Gastrocnemius medialis (tissue), 4 donors: ENCODE results near the gene EDC4. TPM values are rescaled to one million over a fixed set of nuclear protein-coding genes. Genes with fewer than 3 reads are reported as not detected.

Experiments
- ATAC-seq, 2 donors: fragments of 150-250 bp; one replicate each; pipeline ENCODE4 v1.9.1; 2016
- DNase-seq, 2 donors: peaks; one replicate each; pipeline ENCODE4 v3.0.0-alpha.2; 2019
- H3K27ac ChIP-seq, 4 donors: fragments of 200-600 bp; sonication (generic); 1 replicate in 1 of 4; 2 replicates in 3 of 4; pipeline ENCODE4 v1.5.1; 2016 to 2018; ENCODE audit warnings: mild to moderate bottlenecking in 2 of 4, moderate library complexity in 1 of 4
- H3K27me3 ChIP-seq, 3 donors: fragments of 200-600 bp; sonication (generic) in 2 of 3; 1 replicate in 1 of 3; 2 replicates in 2 of 3; pipeline versions ENCODE4 v1.5.1 to v1.6.0; 2016 to 2019; ENCODE audit warnings: mild to moderate bottlenecking in 1 of 3, moderate library complexity in 1 of 3
- H3K36me3 ChIP-seq, 2 donors: fragments of 200-600 bp; sonication (generic) in 1 of 2; one replicate each; pipeline ENCODE4 v1.5.1; 2017 to 2018
- H3K4me1 ChIP-seq, 2 donors: fragments of 200-600 bp; sonication (generic) in 1 of 2; one replicate each; pipeline ENCODE4 v1.5.1; 2016 to 2017; ENCODE audit warnings: mild to moderate bottlenecking in 2 of 2
- H3K4me3 ChIP-seq, 4 donors: fragments of 200-600 bp; sonication (generic) in 3 of 4; 1 replicate in 1 of 4; 2 replicates in 3 of 4; pipeline ENCODE4 v1.5.1; 2016 to 2019; ENCODE audit warnings: mild to moderate bottlenecking in 2 of 4
- H3K9me3 ChIP-seq, 3 donors: fragments of 200-600 bp; sonication (generic) in 2 of 3; 1 replicate in 1 of 3; 2 replicates in 2 of 3; pipeline ENCODE4 v1.5.1; 2016 to 2019
- POLR2A ChIP-seq, 2 donors: fragments of 450-650 bp; IDR thresholded peaks; one replicate each; pipeline ENCODE4 v1.6.1; 2017; ENCODE audit warnings: antibody characterized with exemption in 2 of 2, mild to moderate bottlenecking in 2 of 2, moderate library complexity in 2 of 2
- in situ Hi-C, 4 donors: fragments of 200-750 bp; cut with MboI; loops; one replicate each; pipeline versions ENCODE4 v1.15.0 to v1.8.0; 2017; ENCODE audit warnings: low sequenced_read_pairs in 4 of 4
- intact Hi-C: fragments of 100-400 bp; cut with DNase I; formaldehyde crosslinking; loops from one replicate; pipeline ENCODE4 v1.15.1; 2023; ENCODE audit warnings: low total_unique reads
- total RNA-seq, 4 donors: library from RNA; depleted of rRNA; stranded (reverse); fragments of >200 nt; gene quantifications; one replicate each; pipeline versions ENCODE4 v1.1.0 to v1.2.3, GENCODE V29; 2016
- TF ChIP-seq, protein P1 (sequence below), 5 experiments: fragments of 450-650 bp in 3 of 5; fragments of 200-600 bp in 2 of 5; sonication (generic) in 2 of 5; IDR thresholded peaks in 4 of 5; conservative IDR thresholded peaks in 1 of 5; 1 replicate in 4 of 5; 2 replicates in 1 of 5; pipeline ENCODE4 v1.5.1; 2016 to 2019; ENCODE audit warnings: antibody characterized with exemption in 5 of 5, mild to moderate bottlenecking in 3 of 5, moderate library complexity in 3 of 5

Gene EDC4
- total RNA-seq, 4 donors from 2014 or later, result 27.5 to 58.9 (median 48.5) TPM

DNA sequence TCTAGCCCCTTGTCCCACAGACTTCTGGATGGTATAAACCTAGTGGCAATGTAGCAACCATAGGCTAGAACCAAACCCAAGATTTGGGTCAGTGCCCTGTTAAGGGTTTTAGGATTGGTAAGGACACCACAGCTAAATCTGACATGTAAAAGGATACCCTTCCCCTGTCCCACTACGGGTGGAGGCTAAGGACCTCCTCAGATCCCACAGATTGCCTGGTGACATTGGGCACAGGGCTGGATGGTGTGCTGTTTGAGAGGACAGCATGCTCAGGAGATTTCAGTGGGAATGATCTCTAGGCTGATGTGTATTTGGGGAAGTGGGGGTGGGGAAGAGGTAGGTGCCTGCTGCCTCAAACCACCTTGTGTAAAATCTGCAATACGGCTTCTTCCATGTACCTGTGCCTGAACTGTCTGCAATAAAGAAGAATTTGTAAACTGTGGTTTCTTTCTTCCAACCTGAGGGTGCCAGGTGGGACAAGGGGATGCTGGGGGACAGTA, 671 bp upstream of the EDC4 start:
- DNase-seq, result no peak
- intact Hi-C loops, result loop anchor here (2.0 kb wide), 1 partner anchor 55 kb away; no protein-coding TSS in a partner anchor
- no peaks in the 10 kb centered on the region for H3K27me3 ChIP-seq
- peaks cover 28 to 31% of the 10 kb centered on the region in 2 donors for H3K4me1 ChIP-seq
- H3K36me3 ChIP-seq, result peaks cover 0 to 52% of the 10 kb centered on the region in 2 donors
- H3K4me3 ChIP-seq, result peak overlapping the region; percentile 71 to 92 (median 84)
- ATAC-seq, result no peak
- TF ChIP-seq, protein P1, sequence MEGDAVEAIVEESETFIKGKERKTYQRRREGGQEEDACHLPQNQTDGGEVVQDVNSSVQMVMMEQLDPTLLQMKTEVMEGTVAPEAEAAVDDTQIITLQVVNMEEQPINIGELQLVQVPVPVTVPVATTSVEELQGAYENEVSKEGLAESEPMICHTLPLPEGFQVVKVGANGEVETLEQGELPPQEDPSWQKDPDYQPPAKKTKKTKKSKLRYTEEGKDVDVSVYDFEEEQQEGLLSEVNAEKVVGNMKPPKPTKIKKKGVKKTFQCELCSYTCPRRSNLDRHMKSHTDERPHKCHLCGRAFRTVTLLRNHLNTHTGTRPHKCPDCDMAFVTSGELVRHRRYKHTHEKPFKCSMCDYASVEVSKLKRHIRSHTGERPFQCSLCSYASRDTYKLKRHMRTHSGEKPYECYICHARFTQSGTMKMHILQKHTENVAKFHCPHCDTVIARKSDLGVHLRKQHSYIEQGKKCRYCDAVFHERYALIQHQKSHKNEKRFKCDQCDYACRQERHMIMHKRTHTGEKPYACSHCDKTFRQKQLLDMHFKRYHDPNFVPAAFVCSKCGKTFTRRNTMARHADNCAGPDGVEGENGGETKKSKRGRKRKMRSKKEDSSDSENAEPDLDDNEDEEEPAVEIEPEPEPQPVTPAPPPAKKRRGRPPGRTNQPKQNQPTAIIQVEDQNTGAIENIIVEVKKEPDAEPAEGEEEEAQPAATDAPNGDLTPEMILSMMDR (IDR thresholded peaks at IDR 0.05 in 4 of 5, conservative IDR thresholded peaks at IDR 0.05 in 1 of 5), result no peak
- TF ChIP-seq POLR2A (IDR thresholded peaks at IDR 0.05), result no peak
- peak overlapping the region; percentile 85 to 94 (median 89) for H3K27ac ChIP-seq
- in situ Hi-C loops, result no loop called here
- no peaks in the 10 kb centered on the region for H3K9me3 ChIP-seq

DNA sequence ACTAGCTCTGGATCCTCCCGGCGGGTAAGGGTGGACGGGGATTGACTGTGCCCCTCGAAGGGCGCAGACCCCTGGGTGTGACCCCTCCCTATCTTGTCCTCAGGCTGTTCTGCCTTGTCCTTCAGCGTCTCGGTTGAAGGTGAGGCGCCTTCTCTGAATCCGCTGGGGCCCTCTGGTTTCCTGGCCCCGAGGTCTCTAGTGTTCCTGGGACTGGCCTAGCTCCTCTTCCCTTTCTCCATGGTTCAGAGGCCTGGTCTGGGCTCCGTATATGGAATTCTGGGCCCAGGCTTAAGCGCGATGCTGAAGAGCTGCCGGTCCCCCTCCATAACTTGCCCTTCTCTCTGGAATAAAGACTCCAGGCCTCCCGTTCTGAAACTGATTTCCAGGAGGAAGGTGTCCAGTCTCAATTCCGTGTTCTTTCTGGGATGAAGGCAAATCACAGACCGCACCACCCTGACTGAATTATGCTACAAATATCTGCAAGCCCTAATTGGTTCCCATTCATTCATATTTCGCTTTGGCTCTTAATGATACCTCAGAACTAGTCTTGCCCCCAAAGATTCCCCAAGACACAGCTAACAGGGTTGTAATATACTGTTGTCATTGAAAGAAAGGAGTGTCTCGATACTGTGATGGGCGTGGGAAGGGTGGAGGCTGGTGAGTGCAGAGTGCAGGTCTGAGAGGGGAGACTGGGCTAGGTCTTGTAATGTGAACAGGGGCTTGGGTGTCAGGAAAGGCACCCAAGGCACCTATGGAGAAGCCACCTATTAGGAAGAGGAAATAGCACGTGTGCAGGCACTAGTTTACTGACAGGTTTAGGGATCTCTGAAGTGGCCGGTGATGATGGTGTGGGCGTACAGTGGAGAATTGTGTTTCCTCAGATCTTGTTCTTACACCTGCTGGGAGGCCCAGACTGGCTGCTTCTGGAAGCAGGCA, 851 bp downstream of the EDC4 start:
- Histone ChIP-seq H3K9me3 (no peaks in the 10 kb centered on the region), H3K27me3 (no peaks in the 10 kb centered on the region), H3K4me3 (peak overlapping the region; percentile 71 to 92 (median 84)), H3K36me3 (peaks cover 0 to 52% of the 10 kb centered on the region in 2 donors), H3K27ac (peak overlapping the region; percentile 85 to 94 (median 89)), H3K4me1 (peaks cover 28 to 31% of the 10 kb centered on the region in 2 donors)
- in situ Hi-C loops (no loop called here), intact Hi-C loops (loop anchor here (2.0 kb wide), 1 partner anchor 57 kb away; no protein-coding TSS in a partner anchor)
- ATAC-seq, result peak; percentile 16 to 25
- no peak for DNase-seq
- TF ChIP-seq, protein P1 (IDR thresholded peaks at IDR 0.05 in 4 of 5, conservative IDR thresholded peaks at IDR 0.05 in 1 of 5), result no peak
- no peak for TF ChIP-seq POLR2A (IDR thresholded peaks at IDR 0.05)

DNA sequence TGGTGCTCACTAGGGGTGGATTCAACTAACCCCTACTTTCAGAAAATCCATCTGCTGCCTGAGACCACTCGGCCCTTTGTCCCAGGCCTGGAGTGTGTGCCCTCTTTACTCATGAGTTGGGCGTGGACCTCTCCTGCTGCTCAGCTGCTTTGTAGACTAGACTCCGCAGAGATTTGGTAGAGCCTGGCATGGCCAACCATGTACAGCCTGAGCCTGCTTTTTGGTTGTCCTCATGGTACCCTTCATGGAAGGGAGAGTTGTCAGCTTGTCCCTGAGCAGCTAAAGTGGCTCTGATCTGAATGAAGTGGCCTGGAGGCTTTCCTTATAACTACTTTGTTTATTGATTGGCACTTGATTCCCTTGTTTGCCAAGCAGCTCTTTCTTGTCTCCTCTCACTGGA, 1.5 kb downstream of the EDC4 start:
- DNase-seq, result no peak
- in situ Hi-C loops, result no loop called here
- Histone ChIP-seq H3K27ac (peak overlapping the region in 1 of 4 donors; percentile 94), H3K4me3 (peak overlapping the region; percentile 71 to 92 (median 84)), H3K9me3 (no peaks in the 10 kb centered on the region), H3K4me1 (peaks cover 28 to 31% of the 10 kb centered on the region in 2 donors), H3K27me3 (no peaks in the 10 kb centered on the region), H3K36me3 (peaks cover under 1 to 54% of the 10 kb centered on the region in 2 donors)
- TF ChIP-seq POLR2A (IDR thresholded peaks at IDR 0.05), result no peak
- TF ChIP-seq, protein P1 (IDR thresholded peaks at IDR 0.05 in 4 of 5, conservative IDR thresholded peaks at IDR 0.05 in 1 of 5), result no peak
- intact Hi-C loops, result no loop called here
- ATAC-seq, result no peak

DNA sequence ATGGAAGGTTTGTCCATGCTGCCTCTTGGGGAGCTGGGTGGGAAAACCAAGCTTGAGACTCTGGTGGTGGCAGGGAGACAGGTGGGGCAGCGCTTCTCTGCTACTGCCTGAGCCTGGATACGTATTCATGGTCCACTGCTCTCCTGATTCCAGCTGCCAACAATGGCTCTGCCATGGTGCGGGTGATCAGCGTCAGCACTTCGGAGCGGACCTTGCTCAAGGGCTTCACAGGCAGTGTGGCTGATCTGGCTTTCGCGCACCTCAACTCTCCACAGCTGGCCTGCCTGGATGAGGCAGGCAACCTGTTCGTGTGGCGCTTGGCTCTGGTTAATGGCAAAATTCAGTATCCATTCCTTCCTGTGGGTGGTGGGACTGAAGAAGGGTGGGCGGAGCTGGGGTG, 4.2 kb downstream of the EDC4 start:
- Histone ChIP-seq H3K27ac (no peak overlapping the region), H3K4me1 (peaks cover 46 to 53% of the 10 kb centered on the region in 2 donors), H3K4me3 (no peak overlapping the region), H3K27me3 (no peaks in the 10 kb centered on the region), H3K36me3 (peaks cover 2 to 50% of the 10 kb centered on the region in 2 donors), H3K9me3 (no peaks in the 10 kb centered on the region)
- TF ChIP-seq POLR2A (IDR thresholded peaks at IDR 0.05), result no peak
- TF ChIP-seq, protein P1 (IDR thresholded peaks at IDR 0.05 in 4 of 5, conservative IDR thresholded peaks at IDR 0.05 in 1 of 5), result no peak
- ATAC-seq (no peak), DNase-seq (no peak)
- intact Hi-C loops, result no loop called here
- in situ Hi-C loops, result no loop called here
